HG02885 (cell line): ENCODE data around the gene NFATC2.
"Not testable (repeated sequence)": the region's sequence is repeated elsewhere in the genome, so short reads cannot be mapped to it uniquely, and the experiment has no call there.

Experiments
- ATAC-seq: cut with Tn5 transposase; IDR thresholded peaks from one replicate; pipeline ENCODE4 v1.9.1; 2021; ENCODE audit warnings: mild to moderate bottlenecking; ENCODE audit not compliant: unreplicated experiment, poor library complexity

The NFATC2 gene

DNA sequence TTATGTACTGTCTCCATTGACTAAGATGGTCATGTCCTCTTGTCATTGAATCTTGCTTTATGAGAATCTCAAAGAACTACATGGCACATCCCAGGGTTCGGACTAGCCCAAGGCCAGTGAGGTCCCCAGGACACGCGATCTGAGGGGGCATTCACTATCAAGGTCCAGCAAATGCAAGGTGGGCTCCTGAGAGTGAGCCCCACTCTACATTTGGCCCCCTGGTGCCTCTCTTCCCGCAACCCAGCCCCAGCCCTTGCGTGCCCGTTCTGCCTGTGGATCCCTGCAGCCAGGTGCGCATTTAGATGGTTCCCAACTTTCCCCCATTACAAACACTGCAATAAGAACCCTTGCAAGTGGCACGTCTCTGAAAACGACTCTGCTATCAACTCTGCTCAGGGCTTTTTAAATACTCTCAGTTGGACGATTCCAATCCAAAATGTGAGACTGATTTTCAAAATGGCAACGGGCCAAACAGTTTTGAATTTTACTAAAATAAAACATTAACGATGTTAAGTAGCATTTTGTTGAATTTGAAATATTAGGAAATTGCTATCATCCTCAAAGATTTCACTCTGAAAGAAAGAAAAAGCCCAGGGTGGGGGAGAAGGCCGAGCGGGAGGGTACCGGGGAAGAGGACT lies 59.6 kb downstream of the NFATC2 start:
- ATAC-seq, result no peak

DNA sequence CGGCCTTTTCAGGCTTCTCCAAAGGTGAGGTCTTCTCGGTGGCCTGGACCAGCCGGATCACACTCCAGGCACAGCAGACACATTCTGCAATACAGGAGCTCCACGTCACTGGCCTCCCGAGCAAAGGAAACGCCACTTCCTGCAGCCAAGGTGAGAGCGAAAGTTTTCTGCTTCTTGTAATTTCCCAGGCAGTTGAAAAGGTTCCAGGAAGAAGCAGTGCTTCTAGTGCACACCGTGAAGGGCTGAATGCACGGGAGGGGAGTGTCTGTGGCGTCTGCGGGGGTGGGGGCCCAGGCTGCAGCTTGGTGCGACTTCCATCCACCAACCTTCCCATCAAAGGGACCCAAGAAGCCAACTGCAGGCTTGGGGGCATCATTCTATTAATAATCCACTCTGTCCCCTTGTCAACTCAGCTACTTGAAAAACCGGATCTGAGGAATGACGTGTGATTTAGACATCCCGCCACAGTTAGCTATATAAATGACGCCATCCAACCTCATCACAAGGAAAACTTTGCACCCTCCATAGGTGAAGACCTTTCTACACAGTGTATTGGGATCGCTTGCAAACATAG lies 61.1 kb downstream of the NFATC2 start:
- peak; percentile 37 for ATAC-seq

DNA sequence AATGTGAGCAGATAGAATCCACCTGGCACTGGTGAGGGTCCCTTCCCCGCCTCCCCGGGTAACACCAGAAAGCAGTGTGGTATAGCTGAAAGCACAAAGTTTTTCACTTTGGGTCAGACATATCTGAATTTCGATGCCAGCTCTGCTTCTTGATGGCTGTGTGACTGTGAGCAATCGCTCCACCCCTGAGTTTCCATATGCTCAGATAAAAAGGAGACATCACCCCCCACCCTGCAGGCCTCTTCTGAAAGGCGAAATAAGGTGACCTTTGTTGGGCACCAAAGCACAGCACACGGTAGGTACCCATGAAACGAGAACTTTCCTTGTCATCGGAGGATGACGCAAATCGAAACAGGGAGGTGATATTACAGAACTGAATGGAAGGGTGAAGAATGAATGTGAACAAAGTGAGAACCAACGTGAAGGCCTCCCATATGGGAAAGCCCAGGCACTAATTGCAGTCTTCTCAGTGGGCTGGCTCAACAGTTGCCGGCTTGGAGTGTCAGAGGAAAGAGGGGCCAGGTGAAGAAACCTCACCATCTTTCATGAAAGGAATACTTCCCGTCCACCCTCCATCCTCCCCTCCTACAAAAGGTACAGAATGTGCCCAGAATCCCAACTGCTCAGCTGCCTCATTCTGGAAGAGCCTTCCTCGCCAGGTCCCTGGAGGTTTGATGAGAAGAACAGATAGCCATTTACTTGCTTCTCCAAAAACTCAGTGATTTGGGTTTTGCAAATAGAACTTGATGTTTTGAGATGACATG lies 61.8 kb downstream of the NFATC2 start:
- ATAC-seq, result peak; percentile 74

DNA sequence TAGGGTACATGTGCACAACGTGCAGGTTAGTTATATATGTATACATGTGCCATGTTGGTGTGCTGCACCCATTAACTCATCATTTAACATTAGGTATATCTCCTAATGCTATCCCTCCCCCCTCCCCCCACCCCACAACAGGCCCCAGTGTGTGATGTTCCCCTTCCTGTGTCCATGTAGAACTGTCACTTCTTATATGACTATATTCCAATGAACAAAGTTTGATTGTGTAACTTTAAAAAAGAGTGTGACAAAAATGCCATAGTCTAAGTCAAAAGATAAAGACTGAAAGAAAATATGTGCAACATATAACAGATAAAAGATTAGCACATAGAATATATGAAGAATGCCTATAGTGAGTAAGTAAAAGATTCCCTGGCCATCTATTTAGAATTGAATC lies 66.4 kb downstream of the NFATC2 start:
- ATAC-seq, result not testable (repeated sequence)

DNA sequence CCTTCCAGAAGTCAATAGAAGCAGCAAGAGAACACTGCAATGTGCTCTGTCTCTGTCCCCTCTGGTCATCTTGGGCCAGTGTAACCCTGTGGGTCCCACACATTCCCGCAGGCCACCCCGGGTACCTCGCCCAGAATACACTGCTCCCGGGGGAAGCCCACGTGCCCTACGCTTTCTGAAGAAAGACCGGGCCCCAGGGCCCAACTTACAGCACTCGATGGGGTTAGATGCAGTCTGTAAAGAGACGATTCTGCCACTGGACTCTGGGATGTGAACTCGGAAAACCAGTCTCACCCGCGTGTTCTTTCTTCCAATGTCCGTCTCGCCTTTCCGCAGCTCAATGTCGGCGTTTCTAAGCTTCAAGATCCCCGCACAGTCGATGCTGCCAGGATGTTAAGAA lies 68.7 kb downstream of the NFATC2 start:
- no peak for ATAC-seq

DNA sequence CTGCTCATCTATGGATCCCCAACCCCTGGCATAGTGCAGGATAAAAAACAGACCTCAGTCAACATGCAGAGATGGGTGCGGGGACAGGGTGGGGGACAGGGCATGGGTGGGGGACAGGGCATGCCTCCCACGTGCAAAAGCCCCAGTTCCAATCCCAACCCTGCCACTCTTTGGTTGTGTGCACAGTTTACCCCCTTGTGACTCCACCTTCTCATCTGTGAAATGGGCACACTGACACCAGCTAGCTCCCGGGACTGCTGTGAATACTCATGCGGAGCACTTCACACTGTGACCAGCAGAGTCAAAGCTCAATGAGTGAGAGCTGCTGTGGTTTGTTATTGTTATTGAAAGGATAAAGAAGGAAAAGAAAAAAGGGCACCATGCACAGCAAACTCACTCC lies 69.3 kb downstream of the NFATC2 start:
- no peak for ATAC-seq

DNA sequence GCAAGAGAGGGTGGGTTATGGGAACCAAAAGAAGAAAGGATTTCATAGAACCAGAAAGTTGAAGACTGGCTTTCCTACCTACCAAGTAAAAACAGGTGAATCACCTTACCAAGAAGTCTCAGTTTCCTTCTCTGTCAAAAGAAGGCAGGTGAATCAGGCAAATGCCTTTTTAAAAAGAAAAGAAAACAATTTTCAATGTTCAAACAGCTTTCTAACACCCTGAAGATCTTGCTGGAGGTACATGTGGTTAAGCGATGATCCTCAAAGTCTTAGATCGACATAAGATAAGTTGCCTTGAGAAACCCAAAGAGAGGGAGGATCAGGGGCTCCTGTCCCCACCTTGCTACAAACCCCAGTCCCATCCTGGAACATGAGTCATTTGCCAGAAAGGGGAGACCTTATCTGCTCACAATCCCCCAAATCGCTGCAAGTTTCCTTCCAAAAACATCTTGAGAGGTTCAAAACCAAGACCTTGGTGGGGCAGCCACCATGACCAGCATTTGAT lies 71.6 kb downstream of the NFATC2 start:
- ATAC-seq, result no peak

DNA sequence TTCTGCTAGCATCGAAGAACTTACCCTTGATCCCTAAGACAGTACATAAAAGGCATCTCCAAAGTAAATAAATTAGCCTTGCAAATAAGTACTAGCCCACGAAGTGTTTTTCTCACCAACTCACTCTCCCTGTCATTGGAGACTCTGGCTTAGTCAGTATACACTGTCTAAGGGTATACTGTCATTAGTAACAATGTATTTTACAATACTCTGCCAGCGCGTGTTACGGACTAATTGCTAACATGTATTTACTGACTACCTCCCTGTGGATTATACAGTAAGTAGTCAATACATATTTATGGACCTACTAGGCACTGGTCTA lies 72.1 kb downstream of the NFATC2 start:
- ATAC-seq, result no peak

DNA sequence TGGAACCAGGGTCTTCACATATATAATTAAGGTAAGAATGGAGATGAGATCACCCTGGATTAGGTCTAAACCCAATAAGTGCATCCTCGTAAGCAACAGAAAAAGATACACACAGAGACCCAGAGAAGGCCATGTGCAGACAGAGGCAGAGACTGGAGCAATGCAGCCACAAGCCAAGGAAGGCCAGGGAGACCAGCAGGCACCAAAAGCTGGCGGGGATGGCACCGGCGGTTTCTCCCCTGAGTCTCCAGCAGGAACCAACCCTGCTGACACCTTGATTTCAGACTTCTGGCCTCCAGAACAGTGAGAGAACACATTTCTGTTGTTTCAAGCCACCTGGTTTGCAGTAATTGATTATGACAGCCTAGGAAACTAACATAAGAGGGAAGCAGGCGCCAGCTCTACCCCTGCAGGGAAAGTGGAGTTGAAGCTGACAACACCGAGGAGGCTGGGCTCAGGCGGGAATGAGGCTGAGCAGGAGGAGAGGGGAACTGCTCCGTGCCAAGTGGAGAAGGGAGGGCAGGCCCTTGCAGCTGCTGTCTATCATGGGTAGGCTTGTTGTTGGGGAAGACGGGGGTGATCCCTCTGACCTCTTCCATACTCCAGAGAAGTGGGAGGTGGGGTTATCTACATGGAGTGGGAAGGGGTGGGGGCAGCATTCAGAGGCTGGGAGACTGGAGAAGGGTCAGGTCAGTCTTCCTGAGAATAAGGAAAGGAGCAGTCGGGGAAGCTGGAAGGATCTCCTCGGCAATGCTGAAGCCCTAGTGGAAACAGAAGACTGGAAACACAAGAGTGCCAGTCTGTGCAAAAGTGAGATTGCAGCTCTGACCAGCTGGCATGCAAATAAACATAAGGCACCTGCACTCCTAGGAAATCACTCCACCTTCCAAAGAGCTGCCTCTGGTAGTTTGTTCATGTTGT lies 72.7 kb downstream of the NFATC2 start:
- ATAC-seq, result no peak

DNA sequence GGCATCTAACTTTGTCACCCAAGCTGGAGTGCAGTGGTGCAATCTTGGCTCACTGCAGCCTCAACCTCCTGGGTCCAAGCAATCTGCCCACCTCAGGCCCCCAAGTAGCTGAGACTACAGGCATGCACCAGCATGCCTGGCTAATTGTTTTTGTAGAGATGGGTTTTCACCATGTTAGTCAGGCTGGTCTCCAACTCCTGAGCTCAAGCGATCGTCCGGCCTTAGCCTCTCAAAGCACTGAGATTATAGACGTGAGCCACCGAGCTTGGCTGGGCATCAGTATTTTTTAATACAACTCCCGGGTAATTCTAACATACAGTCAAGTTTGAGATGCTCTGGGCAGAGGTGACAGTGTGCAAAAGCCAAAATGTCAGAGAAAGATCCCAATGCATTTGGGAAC lies 73.5 kb downstream of the NFATC2 start:
- no peak for ATAC-seq

DNA sequence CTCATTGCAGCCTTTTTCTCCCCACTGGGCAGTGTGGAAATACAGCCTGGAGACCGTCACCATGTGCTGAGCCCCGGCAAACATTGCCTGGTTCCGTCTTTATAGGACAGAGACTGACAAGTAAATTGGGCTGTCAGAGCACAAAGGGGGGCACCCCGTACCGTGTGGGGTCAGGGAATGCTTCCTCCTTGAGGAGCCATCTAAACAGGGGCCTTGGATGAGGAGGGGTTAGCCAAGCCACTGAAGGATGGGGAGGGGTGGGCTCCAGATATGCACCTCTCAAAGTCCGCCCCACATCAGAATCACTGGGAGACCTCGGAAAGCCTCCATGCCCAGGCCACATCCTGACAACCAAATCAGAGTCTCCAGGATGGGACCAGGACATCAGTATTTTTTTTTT lies 73.9 kb downstream of the NFATC2 start:
- ATAC-seq, result no peak

DNA sequence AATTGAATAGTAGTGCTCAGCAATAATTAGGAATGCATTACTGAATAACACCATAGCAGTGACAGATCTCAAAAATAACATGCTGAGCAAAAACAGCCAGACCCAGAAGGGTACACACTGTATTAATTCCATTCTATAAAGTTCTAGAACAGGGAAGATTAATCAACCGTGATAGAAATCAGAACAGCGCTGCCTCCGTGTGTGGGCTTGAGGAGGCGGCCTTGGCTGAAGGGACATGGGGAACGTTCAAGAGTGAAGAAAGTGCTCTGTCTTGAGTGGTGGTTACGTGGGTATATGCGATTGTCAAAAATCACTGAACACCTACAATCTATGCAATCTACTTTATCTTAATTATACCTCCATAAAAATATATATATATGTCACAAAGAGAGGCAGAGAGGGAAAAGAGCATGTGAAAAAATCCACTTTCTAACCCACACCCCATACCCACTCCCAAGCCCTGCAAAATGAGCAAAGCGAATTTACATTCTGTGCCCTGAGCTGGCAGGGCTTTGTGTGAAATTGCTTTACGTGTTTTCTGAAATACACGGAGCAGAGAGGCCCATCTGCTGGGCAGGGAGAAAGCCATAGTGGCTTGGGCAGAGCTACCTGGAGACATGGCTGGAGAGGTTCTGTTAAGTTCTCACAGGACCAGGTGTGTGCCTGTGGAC lies 74.4 kb downstream of the NFATC2 start:
- no peak for ATAC-seq

DNA sequence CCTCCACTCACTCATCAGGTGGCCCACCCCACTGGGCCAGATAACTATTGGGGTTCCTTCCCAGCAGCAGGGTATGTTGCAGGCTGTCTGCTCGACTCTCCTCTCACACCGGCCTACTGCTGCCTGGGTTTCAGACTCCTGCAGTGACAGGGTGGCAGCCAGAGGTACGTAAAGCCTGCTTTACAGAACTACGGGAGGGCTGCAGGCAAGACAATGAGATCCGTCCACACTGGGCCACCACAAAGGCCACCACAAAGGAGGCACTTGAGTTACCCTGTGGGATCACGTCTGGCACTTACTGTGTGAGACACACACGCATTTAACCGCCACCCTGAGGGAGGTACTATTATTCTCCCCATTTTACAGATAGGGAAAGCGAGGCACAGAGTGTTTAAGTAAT lies 78.5 kb downstream of the NFATC2 start:
- no peak for ATAC-seq

DNA sequence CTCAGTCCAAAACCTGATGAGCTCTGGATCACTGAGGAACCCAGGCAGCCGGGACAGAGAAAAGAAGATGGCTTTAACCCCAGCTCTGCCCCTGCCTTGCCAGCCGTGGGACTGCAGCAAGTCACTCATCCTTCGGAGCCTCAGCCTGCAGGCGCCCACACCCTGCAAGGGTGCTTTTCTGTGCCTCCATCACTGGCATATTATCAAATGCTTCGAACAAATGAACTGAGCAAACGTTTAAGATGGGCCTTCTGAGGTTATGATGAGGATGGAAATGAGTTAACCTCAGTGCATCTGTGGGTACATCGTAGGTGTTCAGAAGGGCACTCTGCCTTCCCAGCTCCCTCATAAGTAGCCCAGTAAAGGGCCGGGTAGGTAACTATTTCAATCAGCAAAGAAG lies 79.0 kb downstream of the NFATC2 start:
- ATAC-seq, result no peak

DNA sequence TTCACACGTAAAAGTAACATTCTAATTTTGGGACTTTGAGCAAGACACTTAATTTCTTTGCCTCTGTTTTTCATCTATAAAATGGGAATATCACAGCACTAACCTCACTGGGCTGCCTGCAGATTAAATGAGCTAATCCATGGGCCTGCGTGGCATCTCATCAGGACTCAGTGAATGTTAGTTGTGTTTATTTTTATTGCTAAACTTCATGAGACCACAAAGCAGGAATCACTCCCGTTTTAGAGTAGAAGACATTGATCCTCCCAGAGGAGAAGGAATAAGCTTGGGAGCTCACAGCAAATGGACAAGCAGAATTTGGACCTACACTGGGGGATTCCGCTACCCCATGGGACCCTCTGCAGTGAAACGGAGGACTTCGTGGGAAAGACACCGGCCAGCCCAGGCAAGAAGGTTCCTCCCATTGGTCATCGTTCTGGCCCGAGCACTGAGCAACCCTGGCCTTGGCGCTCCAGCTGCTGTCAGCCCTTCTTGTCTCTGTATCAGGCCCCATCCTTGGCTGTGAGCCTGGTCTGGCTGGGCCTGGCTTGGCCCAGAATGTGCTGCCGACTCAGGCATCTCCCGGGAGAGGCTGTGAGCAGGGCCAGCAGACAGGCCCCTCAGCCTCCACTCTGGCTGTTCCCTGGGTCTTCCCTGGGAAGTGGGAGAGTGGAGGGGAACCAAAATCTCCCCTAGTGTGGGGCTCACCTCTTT lies 79.8 kb downstream of the NFATC2 start:
- ATAC-seq, result no peak

DNA sequence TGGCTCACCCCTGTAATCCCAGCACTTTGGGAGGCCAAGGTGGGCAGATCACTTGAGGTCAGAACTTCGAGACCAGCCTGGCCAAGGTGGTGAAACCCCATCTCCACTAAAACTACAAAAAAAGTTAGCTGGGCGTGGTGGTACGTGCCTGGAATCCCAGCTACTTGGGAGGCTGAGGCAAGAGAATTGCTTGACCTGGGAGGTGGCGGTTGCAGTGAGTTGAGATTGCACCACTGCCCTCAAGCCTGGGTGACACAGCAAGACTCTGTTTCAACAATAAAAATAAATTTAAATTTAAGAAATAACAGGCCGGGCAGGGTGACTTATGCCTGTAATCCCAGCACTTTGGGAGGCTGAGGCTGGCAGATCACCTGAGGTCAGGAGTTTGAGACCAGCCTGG lies 80.7 kb downstream of the NFATC2 start:
- ATAC-seq, result not testable (repeated sequence)

DNA sequence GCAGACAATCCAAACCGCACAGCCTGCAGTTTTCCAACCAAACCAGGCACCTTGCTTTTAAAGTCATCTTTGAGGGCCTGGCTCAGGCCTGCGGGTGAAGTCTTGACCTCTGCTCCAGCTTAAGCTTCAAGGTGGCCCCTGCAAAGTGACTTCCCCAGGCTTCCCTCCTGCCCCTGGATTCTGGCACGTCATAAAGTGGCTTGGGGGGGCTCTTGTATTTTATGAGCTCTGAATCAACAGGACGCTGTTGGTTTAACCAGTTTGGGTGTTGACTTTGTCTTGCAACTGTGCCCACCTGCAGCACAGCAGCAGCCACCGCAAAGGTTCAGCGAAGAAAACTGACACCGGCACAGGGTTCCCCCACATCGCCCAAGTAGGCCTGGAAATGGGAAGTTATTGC lies 81.2 kb downstream of the NFATC2 start:
- ATAC-seq, result no peak

DNA sequence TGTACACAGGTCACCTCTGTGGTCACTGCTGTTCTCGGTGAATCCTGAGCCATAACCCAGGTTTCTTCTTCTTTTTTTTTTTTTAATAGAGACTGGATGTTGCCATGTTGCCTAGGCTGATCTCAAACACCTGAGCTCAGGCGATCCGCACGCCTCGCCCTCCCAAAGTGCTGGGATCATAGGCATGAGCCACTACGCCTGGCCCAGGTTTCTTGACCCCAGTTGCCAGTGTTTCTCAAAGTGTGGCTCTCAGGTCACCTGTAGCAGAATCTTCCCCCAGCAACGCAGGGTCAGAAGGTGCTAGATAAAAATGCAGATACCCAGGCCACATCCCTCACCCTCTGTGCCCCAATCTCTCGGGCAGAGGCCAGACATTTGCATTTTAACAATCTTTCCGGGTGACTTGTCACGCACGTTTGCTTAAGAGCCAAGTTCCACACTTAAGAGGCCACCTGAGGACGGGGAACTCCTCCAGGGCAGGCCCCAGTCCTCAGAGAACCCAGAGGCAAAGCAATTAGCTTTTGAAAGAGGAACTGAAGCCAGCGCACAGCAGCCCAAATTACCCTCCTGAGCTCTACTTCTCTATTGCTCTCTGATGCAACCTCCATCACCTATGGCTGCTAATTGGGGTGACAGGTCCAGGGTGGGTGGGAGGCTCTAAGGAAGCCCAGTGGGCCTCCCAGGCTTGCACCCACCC lies 81.8 kb downstream of the NFATC2 start:
- ATAC-seq, result peak; percentile 96

DNA sequence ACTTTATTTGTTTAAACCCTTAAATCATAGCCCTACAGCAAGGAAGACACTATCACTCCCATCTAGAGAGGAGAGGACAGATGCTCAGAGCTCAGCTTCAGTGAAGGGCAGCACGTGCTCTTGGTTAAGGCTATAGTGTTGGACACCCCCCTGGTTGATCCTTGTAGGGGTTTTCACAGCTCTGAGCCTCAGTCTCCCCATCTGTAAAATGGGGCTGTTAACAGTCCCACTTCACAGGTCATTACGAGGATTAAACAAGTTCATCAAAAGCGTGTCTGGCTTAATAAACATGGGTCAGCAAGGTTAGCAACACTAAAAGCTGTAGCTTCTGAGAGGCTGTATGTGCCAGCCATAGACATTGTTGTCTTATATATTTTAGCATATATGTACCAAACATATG lies 82.4 kb downstream of the NFATC2 start:
- ATAC-seq, result no peak
